SU-DHL-6 (cell line): Measurements from ENCODE around the gene NIPA2.

Source experiments
- EZH2phosphoT487 ChIP-seq: fragments of 200-600 bp; sonication (generic), shearing (Covaris generic); conservative IDR thresholded peaks from 2 replicates; pipeline ENCODE4 v1.6.1; 2018; ENCODE audit warnings: mild to moderate bottlenecking, antibody characterized with exemption, low read length, moderate library complexity, mixed read lengths
- TF ChIP-seq, protein P1 (sequence below): fragments of 200-600 bp; sonication (generic); IDR thresholded peaks from one replicate; pipeline ENCODE4 v1.5.1; 2017; ENCODE audit warnings: antibody characterized with exemption, mild to moderate bottlenecking, low read length, moderate library complexity; ENCODE audit not compliant: insufficient read depth, poor library complexity, severe bottlenecking

- TF ChIP-seq, protein P1, sequence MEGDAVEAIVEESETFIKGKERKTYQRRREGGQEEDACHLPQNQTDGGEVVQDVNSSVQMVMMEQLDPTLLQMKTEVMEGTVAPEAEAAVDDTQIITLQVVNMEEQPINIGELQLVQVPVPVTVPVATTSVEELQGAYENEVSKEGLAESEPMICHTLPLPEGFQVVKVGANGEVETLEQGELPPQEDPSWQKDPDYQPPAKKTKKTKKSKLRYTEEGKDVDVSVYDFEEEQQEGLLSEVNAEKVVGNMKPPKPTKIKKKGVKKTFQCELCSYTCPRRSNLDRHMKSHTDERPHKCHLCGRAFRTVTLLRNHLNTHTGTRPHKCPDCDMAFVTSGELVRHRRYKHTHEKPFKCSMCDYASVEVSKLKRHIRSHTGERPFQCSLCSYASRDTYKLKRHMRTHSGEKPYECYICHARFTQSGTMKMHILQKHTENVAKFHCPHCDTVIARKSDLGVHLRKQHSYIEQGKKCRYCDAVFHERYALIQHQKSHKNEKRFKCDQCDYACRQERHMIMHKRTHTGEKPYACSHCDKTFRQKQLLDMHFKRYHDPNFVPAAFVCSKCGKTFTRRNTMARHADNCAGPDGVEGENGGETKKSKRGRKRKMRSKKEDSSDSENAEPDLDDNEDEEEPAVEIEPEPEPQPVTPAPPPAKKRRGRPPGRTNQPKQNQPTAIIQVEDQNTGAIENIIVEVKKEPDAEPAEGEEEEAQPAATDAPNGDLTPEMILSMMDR = no peak
- no peak for TF ChIP-seq EZH2phosphoT487
Observed at GRCh38 chr15:22869856-22870255, 31.4 kb downstream of the NIPA2 start.
